ENCODE data around the gene VANGL1.

VANGL1 gene

GRCh38 chr1:115680730-115681111 is 39.0 kb downstream of the VANGL1 start:
- Histone ChIP-seq H3K4me1 (ENCODE audit: insufficient read depth, low read length) (peaks cover 9% of the 10 kb centered on the region; the same call in 1 of the 2 replicates), H3K36me3 (ENCODE audit: insufficient read depth, low read length) (peaks cover 33% of the 10 kb centered on the region), H3K4me3 (ENCODE audit: low read length) (no peak overlapping the region), H3K9ac (ENCODE audit: low read depth, low read length) (no peak overlapping the region), H3K27me3 (ENCODE audit: insufficient read depth, low read length) (no peaks in the 10 kb centered on the region), H3K27ac (ENCODE audit: low read depth, low read length) (no peak overlapping the region), H3K9me3 (ENCODE audit: insufficient read depth, low read depth, low read length) (no peaks in the 10 kb centered on the region)
- WGBS: 98% methylated on average over 5 of the region's 5 CpGs

- H3K9me3 ChIP-seq (ENCODE audit: insufficient read depth, low read depth, low read length): no peaks in the 10 kb centered on the region
- H3K4me1 ChIP-seq (ENCODE audit: insufficient read depth, low read length): peaks cover 2% of the 10 kb centered on the region; the same call in 1 of the 2 replicates
- no peaks in the 10 kb centered on the region for H3K27me3 ChIP-seq (ENCODE audit: insufficient read depth, low read length)
- no peak overlapping the region for H3K9ac ChIP-seq (ENCODE audit: low read depth, low read length)
- H3K36me3 ChIP-seq (ENCODE audit: insufficient read depth, low read length): peaks cover 51% of the 10 kb centered on the region
- H3K27ac ChIP-seq (ENCODE audit: low read depth, low read length): no peak overlapping the region
- no peak overlapping the region for H3K4me3 ChIP-seq (ENCODE audit: low read length)
- WGBS: 97% methylated on average over 4 of the region's 4 CpGs
These were observed 41.0 kb downstream of the VANGL1 start for GRCh38 chr1:115682792-115683191.

- Histone ChIP-seq H3K4me1 (ENCODE audit: insufficient read depth, low read length) (no peaks in the 10 kb centered on the region), H3K27ac (ENCODE audit: low read depth, low read length) (no peak overlapping the region), H3K9me3 (ENCODE audit: insufficient read depth, low read depth, low read length) (no peaks in the 10 kb centered on the region), H3K4me3 (ENCODE audit: low read length) (no peak overlapping the region), H3K27me3 (ENCODE audit: insufficient read depth, low read length) (no peaks in the 10 kb centered on the region), H3K36me3 (ENCODE audit: insufficient read depth, low read length) (peaks cover 63% of the 10 kb centered on the region), H3K9ac (ENCODE audit: low read depth, low read length) (no peak overlapping the region)
- WGBS: 93% methylated on average over 14 of the region's 14 CpGs
These were observed 43.4 kb downstream of the VANGL1 start for GRCh38 chr1:115685029-115685705.

DNA sequence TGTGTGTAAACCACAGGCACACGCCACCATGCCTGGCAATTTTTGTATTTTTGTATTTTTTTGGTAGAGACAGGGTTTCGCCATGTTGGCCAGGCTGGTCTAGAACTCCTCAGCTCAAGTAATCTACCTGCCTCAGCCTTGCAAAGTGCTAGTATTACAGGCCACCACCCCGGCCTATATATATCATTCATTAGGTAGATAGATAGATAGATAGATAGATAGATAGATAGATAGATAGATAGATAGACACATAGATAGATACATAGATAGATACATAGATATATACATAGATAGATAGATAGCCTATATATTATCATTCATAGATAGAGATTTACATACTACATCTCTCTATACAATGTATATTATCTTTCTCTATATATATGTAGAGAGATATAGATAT is 46.0 kb downstream of the VANGL1 start:
- H3K4me3 ChIP-seq (ENCODE audit: low read length): no peak overlapping the region
- H3K9ac ChIP-seq (ENCODE audit: low read depth, low read length): no peak overlapping the region
- WGBS: 94% methylated on average over 2 of the region's 3 CpGs
- no peak overlapping the region for H3K27ac ChIP-seq (ENCODE audit: low read depth, low read length)
- H3K4me1 ChIP-seq (ENCODE audit: insufficient read depth, low read length): no peaks in the 10 kb centered on the region
- H3K36me3 ChIP-seq (ENCODE audit: insufficient read depth, low read length): peaks cover 79% of the 10 kb centered on the region
- H3K9me3 ChIP-seq (ENCODE audit: insufficient read depth, low read depth, low read length): no peaks in the 10 kb centered on the region
- no peaks in the 10 kb centered on the region for H3K27me3 ChIP-seq (ENCODE audit: insufficient read depth, low read length)

- Histone ChIP-seq H3K9me3 (ENCODE audit: insufficient read depth, low read depth, low read length) (no peaks in the 10 kb centered on the region), H3K4me1 (ENCODE audit: insufficient read depth, low read length) (peaks cover 16% of the 10 kb centered on the region; the same call in 1 of the 2 replicates), H3K36me3 (ENCODE audit: insufficient read depth, low read length) (peaks cover 52% of the 10 kb centered on the region), H3K9ac (ENCODE audit: low read depth, low read length) (no peak overlapping the region), H3K27me3 (ENCODE audit: insufficient read depth, low read length) (no peaks in the 10 kb centered on the region), H3K27ac (ENCODE audit: low read depth, low read length) (no peak overlapping the region), H3K4me3 (ENCODE audit: low read length) (no peak overlapping the region)
- WGBS: 96% methylated on average over 8 of the region's 8 CpGs
These were observed 49.2 kb downstream of the VANGL1 start for GRCh38 chr1:115690972-115691371.

DNA sequence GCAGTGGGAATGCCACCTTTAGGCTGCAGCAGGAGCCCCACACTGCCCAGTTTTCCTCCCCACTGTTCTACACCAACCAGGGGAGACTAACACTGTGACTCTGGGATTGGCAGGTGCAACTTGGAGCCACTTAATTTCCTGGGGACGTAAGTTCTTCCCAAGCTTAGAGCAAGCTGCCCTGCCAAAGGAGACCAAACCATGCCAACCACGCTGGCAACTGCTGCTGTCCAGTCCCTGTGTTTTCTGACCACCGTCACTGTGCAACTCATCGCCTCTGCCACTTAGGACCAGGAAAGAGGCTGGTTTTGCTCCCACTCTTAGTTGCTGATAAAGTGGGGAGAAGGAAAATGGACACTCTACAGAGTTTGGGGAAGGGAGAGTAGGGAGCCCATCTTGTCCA is 50.5 kb downstream of the VANGL1 start:
- H3K36me3 ChIP-seq (ENCODE audit: insufficient read depth, low read length): peaks cover 41% of the 10 kb centered on the region
- WGBS: 94% methylated on average over 4 of the region's 4 CpGs

DNA sequence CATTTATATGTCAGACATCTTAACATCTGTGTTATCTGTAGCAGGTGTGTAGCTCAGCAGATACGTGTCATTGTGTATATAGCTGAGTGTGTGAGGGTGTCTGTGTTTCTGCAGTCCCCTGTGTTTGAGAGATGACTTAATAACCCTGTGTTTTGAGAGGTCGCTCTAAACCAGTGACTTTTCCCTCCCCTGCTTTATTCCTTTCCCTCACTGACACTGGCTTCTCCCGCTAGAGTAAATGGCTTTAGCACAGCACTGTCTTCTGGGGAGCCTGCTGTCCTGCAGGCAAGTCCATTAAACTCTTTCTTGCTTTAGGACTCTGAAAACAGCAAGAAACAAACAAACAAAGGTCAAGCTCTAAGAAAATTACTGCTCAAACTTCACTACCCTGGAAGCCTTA is 53.0 kb downstream of the VANGL1 start:
- Histone ChIP-seq H3K27me3 (ENCODE audit: insufficient read depth, low read length) (no peaks in the 10 kb centered on the region), H3K27ac (ENCODE audit: low read depth, low read length) (no peak overlapping the region), H3K9me3 (ENCODE audit: insufficient read depth, low read depth, low read length) (no peaks in the 10 kb centered on the region), H3K36me3 (ENCODE audit: insufficient read depth, low read length) (peaks cover 27% of the 10 kb centered on the region), H3K9ac (ENCODE audit: low read depth, low read length) (no peak overlapping the region), H3K4me3 (ENCODE audit: low read length) (no peak overlapping the region), H3K4me1 (ENCODE audit: insufficient read depth, low read length) (peaks cover 16% of the 10 kb centered on the region; the same call in 1 of the 2 replicates)
- WGBS: 91% methylated on average over 3 of the region's 3 CpGs

More for the DNA sequence above, 50.5 kb downstream of the VANGL1 start:
- Histone ChIP-seq H3K4me1 (ENCODE audit: insufficient read depth, low read length) (peaks cover 16% of the 10 kb centered on the region; the same call in 1 of the 2 replicates), H3K9me3 (ENCODE audit: insufficient read depth, low read depth, low read length) (no peaks in the 10 kb centered on the region), H3K27ac (ENCODE audit: low read depth, low read length) (no peak overlapping the region), H3K4me3 (ENCODE audit: low read length) (no peak overlapping the region), H3K9ac (ENCODE audit: low read depth, low read length) (no peak overlapping the region), H3K27me3 (ENCODE audit: insufficient read depth, low read length) (no peaks in the 10 kb centered on the region)

- peaks cover 2% of the 10 kb centered on the region; the same call in 1 of the 2 replicates for H3K36me3 ChIP-seq (ENCODE audit: insufficient read depth, low read length)
- H3K9ac ChIP-seq (ENCODE audit: low read depth, low read length): no peak overlapping the region
- peaks cover 16% of the 10 kb centered on the region; the same call in 1 of the 2 replicates for H3K4me1 ChIP-seq (ENCODE audit: insufficient read depth, low read length)
- no peak overlapping the region for H3K27ac ChIP-seq (ENCODE audit: low read depth, low read length)
- no peaks in the 10 kb centered on the region for H3K9me3 ChIP-seq (ENCODE audit: insufficient read depth, low read depth, low read length)
- 100% methylated on average over 1 of the region's 1 CpG for WGBS
- no peaks in the 10 kb centered on the region for H3K27me3 ChIP-seq (ENCODE audit: insufficient read depth, low read length)
- no peak overlapping the region for H3K4me3 ChIP-seq (ENCODE audit: low read length)
These were observed 55.8 kb downstream of the VANGL1 start for GRCh38 chr1:115697619-115698018.

- no peaks in the 10 kb centered on the region for H3K36me3 ChIP-seq (ENCODE audit: insufficient read depth, low read length)
- no peaks in the 10 kb centered on the region for H3K27me3 ChIP-seq (ENCODE audit: insufficient read depth, low read length)
- H3K27ac ChIP-seq (ENCODE audit: low read depth, low read length): no peak overlapping the region
- H3K9me3 ChIP-seq (ENCODE audit: insufficient read depth, low read depth, low read length): no peaks in the 10 kb centered on the region
- no peaks in the 10 kb centered on the region for H3K4me1 ChIP-seq (ENCODE audit: insufficient read depth, low read length)
- 92% methylated on average over 3 of the region's 3 CpGs for WGBS
- no peak overlapping the region for H3K9ac ChIP-seq (ENCODE audit: low read depth, low read length)
- no peak overlapping the region for H3K4me3 ChIP-seq (ENCODE audit: low read length)
These were observed 59.3 kb downstream of the VANGL1 start for GRCh38 chr1:115701090-115701489.

GRCh38 chr1:115702959-115703358 is 61.2 kb downstream of the VANGL1 start:
- H3K36me3 ChIP-seq (ENCODE audit: insufficient read depth, low read length): no peaks in the 10 kb centered on the region
- H3K9me3 ChIP-seq (ENCODE audit: insufficient read depth, low read depth, low read length): no peaks in the 10 kb centered on the region
- no peak overlapping the region for H3K27ac ChIP-seq (ENCODE audit: low read depth, low read length)
- no peak overlapping the region for H3K9ac ChIP-seq (ENCODE audit: low read depth, low read length)
- H3K4me3 ChIP-seq (ENCODE audit: low read length): no peak overlapping the region
- H3K27me3 ChIP-seq (ENCODE audit: insufficient read depth, low read length): no peaks in the 10 kb centered on the region
- 89% methylated on average over 3 of the region's 3 CpGs for WGBS
- peaks cover 3% of the 10 kb centered on the region; the same call in 1 of the 2 replicates for H3K4me1 ChIP-seq (ENCODE audit: insufficient read depth, low read length)

- H3K4me1 ChIP-seq (ENCODE audit: insufficient read depth, low read length): peaks cover 3% of the 10 kb centered on the region; the same call in 1 of the 2 replicates
- WGBS: 84% methylated on average over 12 of the region's 12 CpGs
- no peaks in the 10 kb centered on the region for H3K36me3 ChIP-seq (ENCODE audit: insufficient read depth, low read length)
- H3K9ac ChIP-seq (ENCODE audit: low read depth, low read length): no peak overlapping the region
- H3K9me3 ChIP-seq (ENCODE audit: insufficient read depth, low read depth, low read length): no peaks in the 10 kb centered on the region
- H3K4me3 ChIP-seq (ENCODE audit: low read length): no peak overlapping the region
- H3K27me3 ChIP-seq (ENCODE audit: insufficient read depth, low read length): no peaks in the 10 kb centered on the region
- H3K27ac ChIP-seq (ENCODE audit: low read depth, low read length): no peak overlapping the region
These were observed 63.5 kb downstream of the VANGL1 start for GRCh38 chr1:115705085-115705951.

All from HUES64 (cell line).